SU-DHL-6 (cell line): ENCODE data around the gene DCAF15.

ENCODE experiments used
- H2AFZ ChIP-seq: fragments of 200-600 bp; sonication (generic); 2 replicates; pipeline ENCODE4 v1.6.1; 2014; ENCODE audit warnings: low read depth, mild to moderate bottlenecking, moderate library complexity, mixed read lengths, antibody characterized with exemption, low read length; ENCODE audit not compliant: severe bottlenecking
- H3F3A ChIP-seq: fragments of 200-600 bp; shearing (Covaris generic); 2 replicates; pipeline ENCODE4 v1.6.0; 2016; ENCODE audit warnings: antibody characterized with exemption, mild to moderate bottlenecking; ENCODE audit not compliant: insufficient read depth
- H3K27ac ChIP-seq: fragments of 200-600 bp; sonication (generic); 2 replicates; pipeline ENCODE4 v1.5.1; 2016; ENCODE audit warnings: low read depth, mild to moderate bottlenecking, low read length, moderate library complexity, mixed read lengths
- H3K27me3 ChIP-seq: fragments of 200-600 bp; sonication (generic), shearing (Covaris generic); 2 replicates; pipeline ENCODE4 v1.6.0; 2014; ENCODE audit warnings: mild to moderate bottlenecking, low read length
- H3K36me3 ChIP-seq: fragments of 200-600 bp; sonication (generic); 2 replicates; pipeline ENCODE4 v1.6.1; 2014; ENCODE audit warnings: mild to moderate bottlenecking, low read length, mixed read lengths
- H3K4me2 ChIP-seq: fragments of 300-600, 200-600 bp; shearing (Covaris generic), sonication (generic); 2 replicates; pipeline ENCODE4 v1.6.0; 2014; ENCODE audit warnings: low read length, low read depth, mild to moderate bottlenecking; ENCODE audit not compliant: poor library complexity, severe bottlenecking
- H3K4me3 ChIP-seq: fragments of 200-600 bp; sonication (generic); 2 replicates; pipeline ENCODE4 v1.5.1; 2014; ENCODE audit warnings: antibody characterized with exemption, low read length, mild to moderate bottlenecking, mixed read lengths; ENCODE audit not compliant: insufficient read depth, poor library complexity, severe bottlenecking
- H3K79me2 ChIP-seq: fragments of 200-600 bp; sonication (generic); 2 replicates; pipeline ENCODE4 v1.6.1; 2014; ENCODE audit warnings: mild to moderate bottlenecking, low read length, moderate library complexity; ENCODE audit not compliant: insufficient read depth
- H3K9ac ChIP-seq: fragments of 200-600 bp; sonication (generic); 2 replicates; pipeline ENCODE4 v1.7.0; 2014; ENCODE audit warnings: mild to moderate bottlenecking, low read length
- H3K9me2 ChIP-seq: fragments of 200-600 bp; sonication (generic); replicated peaks from 2 replicates; pipeline ENCODE4 v1.6.1; 2014; ENCODE audit warnings: low read length; ENCODE audit not compliant: insufficient read depth
- H3K9me3 ChIP-seq: fragments of 200-600 bp; sonication (generic); 2 replicates; pipeline ENCODE4 v1.6.1; 2014; ENCODE audit warnings: low read length, mixed read lengths; ENCODE audit not compliant: insufficient read depth
- H4K20me1 ChIP-seq: fragments of 200-600 bp; sonication (generic); 2 replicates; pipeline ENCODE4 v1.6.1; 2014; ENCODE audit warnings: low read depth, mild to moderate bottlenecking, antibody characterized with exemption, low read length, moderate library complexity, mixed read lengths
- EZH2phosphoT487 ChIP-seq: fragments of 200-600 bp; sonication (generic), shearing (Covaris generic); conservative IDR thresholded peaks from 2 replicates; pipeline ENCODE4 v1.6.1; 2018; ENCODE audit warnings: mild to moderate bottlenecking, antibody characterized with exemption, low read length, moderate library complexity, mixed read lengths
- TF ChIP-seq, protein P1 (sequence below): fragments of 200-600 bp; sonication (generic); IDR thresholded peaks from one replicate; pipeline ENCODE4 v1.5.1; 2017; ENCODE audit warnings: antibody characterized with exemption, mild to moderate bottlenecking, low read length, moderate library complexity; ENCODE audit not compliant: insufficient read depth, poor library complexity, severe bottlenecking

DCAF15 gene

DNA sequence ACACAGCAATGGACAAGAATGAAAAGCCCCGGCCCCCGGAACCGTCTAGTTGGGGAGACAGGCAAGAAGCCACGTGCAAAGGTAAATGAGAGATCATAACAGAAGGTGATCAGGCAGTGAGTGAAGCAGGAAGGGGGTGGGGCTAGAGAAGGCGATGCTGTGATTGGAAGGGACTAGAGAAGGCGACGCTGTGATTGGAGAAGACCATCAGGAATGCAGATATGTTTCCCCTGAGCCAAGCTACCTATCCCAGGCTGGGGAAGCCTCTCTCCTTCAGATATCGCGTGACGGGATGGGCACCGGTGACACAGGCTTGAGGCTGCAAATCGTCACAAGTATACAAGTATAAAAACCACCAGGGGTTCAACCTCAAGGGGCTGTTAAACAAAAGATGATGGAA, 21.8 kb downstream of the DCAF15 start:
- Histone ChIP-seq H3K27me3 (no peaks in the 10 kb centered on the region), H3K4me3 (no peak overlapping the region), H3K9me3 (no peaks in the 10 kb centered on the region), H3K9me2 (no peaks in the 10 kb centered on the region), H2AFZ (no peak overlapping the region), H3K4me2 (no peak overlapping the region), H3K79me2 (no peaks in the 10 kb centered on the region), H4K20me1 (no peaks in the 10 kb centered on the region), H3K27ac (no peak overlapping the region), H3K9ac (no peak overlapping the region), H3F3A (no peaks in the 10 kb centered on the region), H3K36me3 (no peaks in the 10 kb centered on the region)
- TF ChIP-seq, protein P1, sequence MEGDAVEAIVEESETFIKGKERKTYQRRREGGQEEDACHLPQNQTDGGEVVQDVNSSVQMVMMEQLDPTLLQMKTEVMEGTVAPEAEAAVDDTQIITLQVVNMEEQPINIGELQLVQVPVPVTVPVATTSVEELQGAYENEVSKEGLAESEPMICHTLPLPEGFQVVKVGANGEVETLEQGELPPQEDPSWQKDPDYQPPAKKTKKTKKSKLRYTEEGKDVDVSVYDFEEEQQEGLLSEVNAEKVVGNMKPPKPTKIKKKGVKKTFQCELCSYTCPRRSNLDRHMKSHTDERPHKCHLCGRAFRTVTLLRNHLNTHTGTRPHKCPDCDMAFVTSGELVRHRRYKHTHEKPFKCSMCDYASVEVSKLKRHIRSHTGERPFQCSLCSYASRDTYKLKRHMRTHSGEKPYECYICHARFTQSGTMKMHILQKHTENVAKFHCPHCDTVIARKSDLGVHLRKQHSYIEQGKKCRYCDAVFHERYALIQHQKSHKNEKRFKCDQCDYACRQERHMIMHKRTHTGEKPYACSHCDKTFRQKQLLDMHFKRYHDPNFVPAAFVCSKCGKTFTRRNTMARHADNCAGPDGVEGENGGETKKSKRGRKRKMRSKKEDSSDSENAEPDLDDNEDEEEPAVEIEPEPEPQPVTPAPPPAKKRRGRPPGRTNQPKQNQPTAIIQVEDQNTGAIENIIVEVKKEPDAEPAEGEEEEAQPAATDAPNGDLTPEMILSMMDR, result no peak
- TF ChIP-seq EZH2phosphoT487, result no peak

DNA sequence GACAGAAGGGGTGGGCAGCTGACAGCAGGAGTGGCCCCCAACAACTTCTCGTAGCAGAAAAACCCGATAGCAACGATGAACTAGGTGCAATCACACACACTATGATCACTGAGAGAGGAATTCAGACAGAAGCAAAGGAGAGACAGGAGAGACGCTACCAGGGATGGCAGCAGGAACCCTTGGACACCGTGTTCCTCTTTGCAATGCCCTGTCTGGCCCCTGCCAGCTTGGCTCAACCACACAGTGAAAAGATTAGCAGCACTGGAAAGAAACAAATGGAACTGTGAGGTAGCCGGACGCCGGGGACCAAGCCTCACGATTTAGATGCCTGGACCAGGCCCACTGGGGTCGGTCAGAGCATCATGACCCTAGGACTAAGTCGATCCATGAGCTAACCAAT, 23.6 kb downstream of the DCAF15 start:
- H4K20me1 ChIP-seq, result no peaks in the 10 kb centered on the region
- no peaks in the 10 kb centered on the region for H3K79me2 ChIP-seq
- H3K9ac ChIP-seq, result no peak overlapping the region
- no peak overlapping the region for H3K4me3 ChIP-seq
- no peaks in the 10 kb centered on the region for H3K36me3 ChIP-seq
- H2AFZ ChIP-seq, result no peak overlapping the region
- no peaks in the 10 kb centered on the region for H3K9me3 ChIP-seq
- no peaks in the 10 kb centered on the region for H3K27me3 ChIP-seq
- no peaks in the 10 kb centered on the region for H3F3A ChIP-seq
- no peak overlapping the region for H3K27ac ChIP-seq
- no peaks in the 10 kb centered on the region for H3K9me2 ChIP-seq
- TF ChIP-seq, protein P1, result no peak
- TF ChIP-seq EZH2phosphoT487, result no peak
- H3K4me2 ChIP-seq, result no peak overlapping the region

DNA sequence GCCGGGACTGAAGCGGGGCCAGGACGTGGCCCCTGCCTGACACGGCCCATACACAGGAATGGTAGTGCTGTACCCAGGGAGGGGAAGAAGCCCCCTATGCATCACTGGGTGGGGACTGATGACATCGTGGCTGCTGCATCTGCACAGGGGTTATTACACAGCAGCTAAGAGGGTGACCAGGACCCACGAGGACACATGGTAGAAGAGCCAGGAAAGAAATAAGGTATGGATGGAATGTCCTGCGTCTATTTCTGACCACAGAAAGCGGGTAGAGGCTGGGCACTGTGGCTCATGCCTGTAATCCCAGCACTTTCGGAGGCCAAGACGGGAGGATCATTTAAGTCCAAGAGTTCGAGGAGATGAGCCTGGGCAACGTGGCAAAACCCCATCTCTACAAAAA, 24.1 kb downstream of the DCAF15 start:
- Histone ChIP-seq H4K20me1 (no peaks in the 10 kb centered on the region), H3K9me3 (no peaks in the 10 kb centered on the region), H3K9ac (no peak overlapping the region), H3K79me2 (no peaks in the 10 kb centered on the region), H3K36me3 (no peaks in the 10 kb centered on the region), H2AFZ (no peak overlapping the region), H3K27ac (no peak overlapping the region), H3F3A (no peaks in the 10 kb centered on the region), H3K4me3 (no peak overlapping the region), H3K27me3 (no peaks in the 10 kb centered on the region), H3K4me2 (no peak overlapping the region), H3K9me2 (no peaks in the 10 kb centered on the region)
- TF ChIP-seq EZH2phosphoT487, result no peak
- TF ChIP-seq, protein P1, result no peak
